Right lobe of liver (tissue), 4 donors: ENCODE results near the gene FOXR2.

ENCODE experiments used
- POLR2A ChIP-seq: fragments of 450-650 bp; IDR thresholded peaks from one replicate; pipeline ENCODE4 v1.6.1; 2017; ENCODE audit warnings: antibody characterized with exemption, mild to moderate bottlenecking
- TF ChIP-seq, protein P1 (sequence below), 4 donors: fragments of 200-600 bp in 3 of 4; fragments of 450-650 bp in 1 of 4; IDR thresholded peaks; one replicate each; pipeline versions ENCODE4 v1.5.1 to v1.8.0; 2016 to 2022; ENCODE audit warnings: antibody characterized with exemption in 4 of 4, mild to moderate bottlenecking in 2 of 4
- donor health status: DM: no; HTN: no; CAD: no.
- donor health status: DM: no; HTN: no; CAD: no.
- donor health status: DM: no; HTN: yes; CAD: no.

DNA sequence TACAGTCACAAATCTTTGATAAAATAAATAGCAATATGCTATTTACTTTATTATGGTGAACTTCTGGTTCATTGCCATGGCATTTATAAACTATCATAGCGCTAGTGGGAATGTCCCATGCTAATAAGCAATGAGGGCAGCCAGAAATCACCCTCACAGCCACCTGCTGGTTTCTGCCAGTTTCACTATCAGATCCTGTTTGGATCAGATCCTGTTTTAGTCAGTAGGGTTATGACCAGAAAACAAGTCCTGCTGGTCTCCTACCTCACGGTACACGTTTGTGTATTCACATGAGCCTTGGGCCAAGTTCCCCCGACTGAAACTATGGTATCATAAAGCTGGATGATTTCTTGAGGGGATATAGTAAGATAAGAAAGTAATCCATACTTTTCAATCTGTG lies 17.7 kb downstream of the FOXR2 start:
- TF ChIP-seq, protein P1, sequence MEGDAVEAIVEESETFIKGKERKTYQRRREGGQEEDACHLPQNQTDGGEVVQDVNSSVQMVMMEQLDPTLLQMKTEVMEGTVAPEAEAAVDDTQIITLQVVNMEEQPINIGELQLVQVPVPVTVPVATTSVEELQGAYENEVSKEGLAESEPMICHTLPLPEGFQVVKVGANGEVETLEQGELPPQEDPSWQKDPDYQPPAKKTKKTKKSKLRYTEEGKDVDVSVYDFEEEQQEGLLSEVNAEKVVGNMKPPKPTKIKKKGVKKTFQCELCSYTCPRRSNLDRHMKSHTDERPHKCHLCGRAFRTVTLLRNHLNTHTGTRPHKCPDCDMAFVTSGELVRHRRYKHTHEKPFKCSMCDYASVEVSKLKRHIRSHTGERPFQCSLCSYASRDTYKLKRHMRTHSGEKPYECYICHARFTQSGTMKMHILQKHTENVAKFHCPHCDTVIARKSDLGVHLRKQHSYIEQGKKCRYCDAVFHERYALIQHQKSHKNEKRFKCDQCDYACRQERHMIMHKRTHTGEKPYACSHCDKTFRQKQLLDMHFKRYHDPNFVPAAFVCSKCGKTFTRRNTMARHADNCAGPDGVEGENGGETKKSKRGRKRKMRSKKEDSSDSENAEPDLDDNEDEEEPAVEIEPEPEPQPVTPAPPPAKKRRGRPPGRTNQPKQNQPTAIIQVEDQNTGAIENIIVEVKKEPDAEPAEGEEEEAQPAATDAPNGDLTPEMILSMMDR (IDR thresholded peaks at IDR 0.05), result no peak
- TF ChIP-seq POLR2A, result no peak
